DOHH2 (cell line): ENCODE data around the gene SEMA3A.

Source experiments
- CTCF ChIP-seq: fragments of 200-600 bp; sonication (generic); IDR thresholded peaks from one replicate; pipeline ENCODE4 v1.5.1; 2014; ENCODE audit warnings: antibody characterized with exemption, mild to moderate bottlenecking, low read depth, low read length; ENCODE audit not compliant: poor library complexity, severe bottlenecking
- EZH2phosphoT487 ChIP-seq: fragments of 200-600 bp; sonication (generic); IDR thresholded peaks from 2 replicates; pipeline ENCODE4 v1.6.1; 2017; ENCODE audit warnings: borderline replicate concordance, mild to moderate bottlenecking, antibody characterized with exemption, low read length, moderate library complexity, mixed read lengths

GRCh38 chr7:84200859-84201258 is 6.3 kb upstream of the SEMA3A start:
- TF ChIP-seq CTCF (no peak), EZH2phosphoT487 (no peak)
